ENCODE data around the gene SLC29A1. TPM values are rescaled to one million over a fixed set of nuclear protein-coding genes. Genes with fewer than 3 reads are reported as not detected.

The SLC29A1 gene
- polyA plus RNA-seq, 1 donor from 2014 or later: 5.4 TPM

GRCh38 chr6:44272999-44273566 lies 49.7 kb downstream of the SLC29A1 start:
- Mint-ChIP-seq H3K9me3 (peaks cover 0 to 1% (median 0%) of the 10 kb centered on the region in 3 donors), H3K4me3 (peak overlapping the region in 1 of 4 donors; percentile 53), H3K27me3 (peaks cover 48% of the 10 kb centered on the region), H3K27ac (no peak overlapping the region), H3K36me3 (no peaks in the 10 kb centered on the region), H3K4me1 (peaks cover 6 to 8% (median 7%) of the 10 kb centered on the region in 3 donors)

GRCh38 chr6:44273617-44274016 lies 50.2 kb downstream of the SLC29A1 start:
- Mint-ChIP-seq H3K27me3 (peaks cover 49% of the 10 kb centered on the region), H3K4me3 (peak overlapping the region in 1 of 4 donors; percentile 30), H3K27ac (no peak overlapping the region)

GRCh38 chr6:44275271-44275748 lies 51.9 kb downstream of the SLC29A1 start:
- Mint-ChIP-seq H3K27ac (no peak overlapping the region), H3K36me3 (no peaks in the 10 kb centered on the region), H3K9me3 (peaks cover 0 to 5% (median 0%) of the 10 kb centered on the region in 3 donors), H3K4me1 (peaks cover 0 to 6% (median 0%) of the 10 kb centered on the region in 3 donors), H3K4me3 (no peak overlapping the region), H3K27me3 (peaks cover 44% of the 10 kb centered on the region)

More at GRCh38 chr6:44273617-44274016, 50.2 kb downstream of the SLC29A1 start:
- Mint-ChIP-seq H3K4me1 (peaks cover 6 to 8% (median 7%) of the 10 kb centered on the region in 3 donors), H3K9me3 (peaks cover 0 to 1% (median 0%) of the 10 kb centered on the region in 3 donors), H3K36me3 (no peaks in the 10 kb centered on the region)

GRCh38 chr6:44275749-44276648 lies 52.6 kb downstream of the SLC29A1 start:
- H3K27ac Mint-ChIP-seq: no peak overlapping the region
- peaks cover 43% of the 10 kb centered on the region for H3K27me3 Mint-ChIP-seq
- H3K36me3 Mint-ChIP-seq: no peaks in the 10 kb centered on the region
- H3K4me3 Mint-ChIP-seq: no peak overlapping the region
- H3K4me1 Mint-ChIP-seq: peaks cover 0 to 6% (median 0%) of the 10 kb centered on the region in 3 donors
- peaks cover 0 to 6% (median 0%) of the 10 kb centered on the region in 3 donors for H3K9me3 Mint-ChIP-seq

- peak overlapping the region in 1 of 3 donors; percentile 39 for H3K27ac Mint-ChIP-seq
These were observed 53.6 kb downstream of the SLC29A1 start for GRCh38 chr6:44276667-44277640.

GRCh38 chr6:44277763-44278162 lies 54.4 kb downstream of the SLC29A1 start:
- Mint-ChIP-seq H3K9me3 (peaks cover 0 to 6% (median 0%) of the 10 kb centered on the region in 3 donors), H3K27ac (peak overlapping the region in 1 of 3 donors; percentile 39), H3K4me1 (peaks cover 0 to 6% (median 0%) of the 10 kb centered on the region in 3 donors), H3K4me3 (peak overlapping the region in 1 of 4 donors; percentile 45), H3K36me3 (peaks cover 1% of the 10 kb centered on the region), H3K27me3 (peaks cover 39% of the 10 kb centered on the region)

More at GRCh38 chr6:44276667-44277640, 53.6 kb downstream of the SLC29A1 start:
- Mint-ChIP-seq H3K4me3 (peak overlapping the region in 1 of 4 donors; percentile 77), H3K9me3 (peaks cover 0 to 6% (median 0%) of the 10 kb centered on the region in 3 donors), H3K4me1 (peaks cover 0 to 6% (median 0%) of the 10 kb centered on the region in 3 donors), H3K36me3 (no peaks in the 10 kb centered on the region), H3K27me3 (peaks cover 37% of the 10 kb centered on the region)

GRCh38 chr6:44278315-44278714 lies 54.9 kb downstream of the SLC29A1 start:
- H3K36me3 Mint-ChIP-seq: peaks cover 1% of the 10 kb centered on the region
- peaks cover 0 to 6% (median 0%) of the 10 kb centered on the region in 3 donors for H3K9me3 Mint-ChIP-seq
- peaks cover 34% of the 10 kb centered on the region for H3K27me3 Mint-ChIP-seq
- no peak overlapping the region for H3K27ac Mint-ChIP-seq
- peaks cover 0 to 6% (median 0%) of the 10 kb centered on the region in 3 donors for H3K4me1 Mint-ChIP-seq
- peak overlapping the region in 1 of 4 donors; percentile 45 for H3K4me3 Mint-ChIP-seq

- Mint-ChIP-seq H3K4me3 (no peak overlapping the region), H3K27ac (no peak overlapping the region), H3K27me3 (peaks cover 31% of the 10 kb centered on the region), H3K4me1 (peaks cover 0 to 6% (median 0%) of the 10 kb centered on the region in 3 donors), H3K36me3 (peaks cover 1% of the 10 kb centered on the region), H3K9me3 (peaks cover 0 to 6% (median 0%) of the 10 kb centered on the region in 3 donors)
These were observed 55.6 kb downstream of the SLC29A1 start for GRCh38 chr6:44278774-44279697.

Other genes with a start within 250 kb of the SLC29A1 start
- gene MRPL14, start 96.1 kb upstream of the SLC29A1 start, polyA plus RNA-seq: 70.6 TPM
- 2.8 TPM for gene TMEM63B, start 96.0 kb upstream of the SLC29A1 start, polyA plus RNA-seq
- not detected for gene CAPN11, start 64.8 kb upstream of the SLC29A1 start, polyA plus RNA-seq
- gene MYMX, start 6.7 kb upstream of the SLC29A1 start, polyA plus RNA-seq: not detected
- 435 TPM for gene HSP90AB1, start 23.5 kb downstream of the SLC29A1 start, polyA plus RNA-seq
- gene SLC35B2, start 33.9 kb downstream of the SLC29A1 start, polyA plus RNA-seq: 42.6 TPM
- gene NFKBIE, start 42.0 kb downstream of the SLC29A1 start, polyA plus RNA-seq: 23.5 TPM
- gene TMEM151B, start 46.9 kb downstream of the SLC29A1 start, polyA plus RNA-seq: not detected
- gene AARS2, start 89.8 kb downstream of the SLC29A1 start, polyA plus RNA-seq: 10.2 TPM
- gene SPATS1, start 119.1 kb downstream of the SLC29A1 start, polyA plus RNA-seq: not detected
- gene CDC5L, start 164.1 kb downstream of the SLC29A1 start, polyA plus RNA-seq: 16.0 TPM

All from IgD-negative memory B cell (primary cell).